PFSK-1 (cell line): ENCODE data around the gene CACNB2.

Experiments
- FOXP2 ChIP-seq: optimal IDR thresholded peaks from 2 replicates; pipeline ENCODE3; 2011; ENCODE audit warnings: borderline replicate concordance, control low read depth, inconsistent platforms; ENCODE audit not compliant: insufficient read depth; ENCODE audit errors: extremely low read length, extremely low read depth
- POLR2AphosphoS5 ChIP-seq: IDR thresholded peaks from 2 replicates; pipeline ENCODE4 v1.6.1; 2012; ENCODE audit warnings: low read depth, mild to moderate bottlenecking, control low read depth, low read length, moderate library complexity

GRCh38 chr10:18545621-18546305 lies 405.5 kb downstream of the CACNB2 start:
- TF ChIP-seq POLR2AphosphoS5 (no peak), FOXP2 (no peak)
